Brain microvascular endothelial cell (primary cell): ENCODE data around the gene MYO1G.
A peak's percentile ranks its signal among the peaks of the same experiment; 100 is the strongest.

Experiments used
- DNase-seq: peaks from one replicate; pipeline ENCODE4 v3.0.0-alpha.2; 2020
- H3K27ac ChIP-seq: fragments of 250-450 bp; sonication (Bioruptor Pico); 2 replicates; pipeline ENCODE4 v1.5.1; 2020; ENCODE audit warnings: mild to moderate bottlenecking, moderate library complexity
- H3K27me3 ChIP-seq: fragments of 250-450 bp; sonication (Bioruptor Pico); replicated peaks from 2 replicates; pipeline ENCODE4 v1.5.1; 2020; ENCODE audit warnings: mild to moderate bottlenecking
- H3K36me3 ChIP-seq: fragments of 250-450 bp; sonication (Bioruptor Pico); replicated peaks from 2 replicates; pipeline ENCODE4 v1.5.1; 2020; ENCODE audit warnings: mild to moderate bottlenecking
- H3K4me3 ChIP-seq: 2 replicates; pipeline ENCODE4 v1.5.1; 2011; ENCODE audit warnings: low read depth, mild to moderate bottlenecking, control low read depth, low read length, moderate library complexity
- in situ Hi-C: cut with HindIII; loops from 2 replicates; pipeline ENCODE4 v1.10.0; 2017; ENCODE audit warnings: low sequenced_read_pairs, low pct_ligation_motif_present
- TF ChIP-seq, protein P1 (sequence below): IDR thresholded peaks from 2 replicates; pipeline ENCODE4 v1.5.1; 2011; ENCODE audit warnings: low read depth, mild to moderate bottlenecking, moderate library complexity, low read length, control low read depth, inconsistent platforms; ENCODE audit errors: missing control alignments

Gene MYO1G

DNA sequence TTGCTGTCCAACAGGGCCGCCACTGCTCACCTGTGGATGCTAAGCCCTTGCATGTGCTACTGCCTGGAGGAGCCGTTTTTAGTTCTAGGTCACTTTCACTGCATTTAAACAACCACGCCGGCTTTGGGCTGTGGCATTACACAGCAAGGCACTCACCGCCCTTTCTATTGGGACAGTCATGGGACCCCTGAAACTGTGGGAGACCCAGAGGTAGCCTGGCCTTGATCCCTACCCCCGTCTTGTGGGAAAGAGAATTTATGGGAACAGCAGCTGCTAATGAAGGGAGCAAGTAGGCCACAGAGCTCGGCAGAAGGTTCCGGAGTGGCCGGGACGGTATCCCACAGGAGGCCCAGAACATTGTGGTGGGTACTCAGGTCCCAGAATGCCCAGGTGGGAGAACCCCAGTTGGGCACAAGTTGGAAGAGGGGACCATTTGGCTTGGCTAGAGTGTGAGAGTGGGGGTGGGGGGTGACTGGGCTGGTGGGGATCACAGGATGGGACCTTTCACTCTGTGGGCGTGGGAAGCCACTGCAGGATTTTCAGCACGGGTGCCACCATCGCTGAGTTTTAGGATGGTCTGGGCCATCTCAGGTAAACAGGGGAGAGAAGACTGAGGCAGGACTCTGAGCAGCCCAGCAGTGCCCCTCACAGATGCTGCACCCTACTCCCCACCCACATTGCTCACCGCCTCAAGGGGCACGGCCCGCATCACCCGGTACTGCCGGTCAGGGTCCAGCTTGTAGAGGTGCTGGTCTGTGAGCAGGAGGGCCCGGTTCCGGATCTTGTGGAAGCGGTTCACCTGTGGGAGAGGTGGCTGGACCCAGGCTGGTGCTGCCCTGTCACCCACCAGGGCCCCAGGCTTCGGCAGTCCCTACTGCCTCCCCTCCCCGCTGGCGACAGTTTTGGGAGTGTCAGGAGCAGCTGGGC is 15.2 kb downstream of the MYO1G start:
- no peak for DNase-seq
- no peak overlapping the region for H3K27ac ChIP-seq
- peaks cover 9% of the 10 kb centered on the region for H3K27me3 ChIP-seq
- H3K4me3 ChIP-seq: no peak overlapping the region
- TF ChIP-seq, protein P1, sequence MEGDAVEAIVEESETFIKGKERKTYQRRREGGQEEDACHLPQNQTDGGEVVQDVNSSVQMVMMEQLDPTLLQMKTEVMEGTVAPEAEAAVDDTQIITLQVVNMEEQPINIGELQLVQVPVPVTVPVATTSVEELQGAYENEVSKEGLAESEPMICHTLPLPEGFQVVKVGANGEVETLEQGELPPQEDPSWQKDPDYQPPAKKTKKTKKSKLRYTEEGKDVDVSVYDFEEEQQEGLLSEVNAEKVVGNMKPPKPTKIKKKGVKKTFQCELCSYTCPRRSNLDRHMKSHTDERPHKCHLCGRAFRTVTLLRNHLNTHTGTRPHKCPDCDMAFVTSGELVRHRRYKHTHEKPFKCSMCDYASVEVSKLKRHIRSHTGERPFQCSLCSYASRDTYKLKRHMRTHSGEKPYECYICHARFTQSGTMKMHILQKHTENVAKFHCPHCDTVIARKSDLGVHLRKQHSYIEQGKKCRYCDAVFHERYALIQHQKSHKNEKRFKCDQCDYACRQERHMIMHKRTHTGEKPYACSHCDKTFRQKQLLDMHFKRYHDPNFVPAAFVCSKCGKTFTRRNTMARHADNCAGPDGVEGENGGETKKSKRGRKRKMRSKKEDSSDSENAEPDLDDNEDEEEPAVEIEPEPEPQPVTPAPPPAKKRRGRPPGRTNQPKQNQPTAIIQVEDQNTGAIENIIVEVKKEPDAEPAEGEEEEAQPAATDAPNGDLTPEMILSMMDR: no peak
- in situ Hi-C loops: no loop called here
- no peaks in the 10 kb centered on the region for H3K36me3 ChIP-seq

DNA sequence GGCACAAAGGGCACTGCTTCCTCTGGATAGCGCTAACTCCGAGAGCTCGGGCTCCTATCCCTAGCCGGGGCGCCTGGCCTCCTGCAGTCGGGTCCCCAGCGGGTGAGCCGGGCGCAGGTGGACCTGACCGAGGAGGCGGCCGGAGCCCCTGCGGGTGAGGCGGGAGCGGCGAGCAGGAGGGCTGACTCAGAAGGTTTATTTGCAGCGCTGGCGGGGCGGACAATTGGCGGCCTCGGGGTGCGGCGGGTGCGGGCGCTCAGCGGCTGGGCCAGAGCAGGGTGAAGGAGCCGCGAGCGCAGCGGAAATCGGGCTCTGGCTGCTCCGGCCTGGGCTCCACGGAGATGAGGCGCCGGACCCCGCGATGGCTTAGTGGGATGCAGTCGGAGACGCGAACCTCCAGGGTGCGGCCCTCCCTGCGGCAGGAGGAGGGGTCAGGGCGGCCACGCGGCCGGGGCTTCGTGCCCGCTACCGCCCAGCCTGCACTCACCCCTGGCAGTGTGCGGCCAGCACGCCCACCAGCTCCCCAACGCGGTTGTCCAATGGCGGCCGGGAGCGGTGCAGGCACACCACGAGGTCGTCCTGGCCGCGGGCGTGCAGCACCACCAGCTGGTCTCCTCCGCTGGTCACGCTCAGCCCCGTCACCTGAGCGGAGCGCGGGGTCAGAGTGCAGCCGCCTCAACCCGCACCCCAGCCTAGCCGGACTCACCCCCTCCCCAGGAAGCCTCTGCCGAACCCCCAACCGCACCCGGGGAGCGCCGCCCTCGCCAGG is 16.1 kb downstream of the MYO1G start:
- in situ Hi-C loops: no loop called here
- Histone ChIP-seq H3K4me3 (peak overlapping the region; percentile 50), H3K36me3 (no peaks in the 10 kb centered on the region), H3K27me3 (peaks cover 9% of the 10 kb centered on the region), H3K27ac (no peak overlapping the region)
- TF ChIP-seq, protein P1: peak; percentile 10
- DNase-seq: no peak

DNA sequence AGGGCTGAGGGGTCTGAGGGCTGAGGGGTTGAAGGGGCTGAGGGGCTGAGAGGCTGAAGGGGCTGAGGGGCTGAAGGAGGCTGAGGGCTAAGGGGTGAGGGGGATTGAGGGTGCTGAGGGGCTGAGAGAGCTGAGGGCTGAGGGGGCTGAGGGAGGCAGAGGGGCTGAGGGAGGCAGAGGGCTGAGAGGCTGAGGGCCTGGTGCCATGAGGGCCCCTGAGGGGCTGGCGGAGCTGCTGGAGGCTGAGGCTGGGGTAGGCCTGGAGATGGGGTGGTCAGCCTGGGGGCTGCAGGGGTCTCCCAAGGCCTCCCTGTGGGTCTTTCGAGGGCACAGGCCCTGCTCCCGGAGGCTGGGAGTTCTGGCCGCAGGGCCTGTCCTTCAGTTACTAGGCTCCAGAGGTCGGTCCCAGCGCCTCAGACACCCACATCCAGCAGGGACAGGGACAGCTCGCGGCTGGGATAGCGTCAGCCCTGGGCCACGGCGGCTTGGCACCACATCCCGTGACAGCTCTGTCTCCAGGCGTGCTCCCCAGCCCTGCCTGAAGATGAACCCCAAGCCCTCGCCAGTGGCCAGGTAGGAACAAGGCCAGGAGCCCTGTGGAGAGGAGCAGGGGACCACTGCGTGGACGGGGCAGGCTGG is 16.9 kb downstream of the MYO1G start:
- H3K27ac ChIP-seq: no peak overlapping the region
- in situ Hi-C loops: no loop called here
- no peak for DNase-seq
- H3K4me3 ChIP-seq: no peak overlapping the region
- TF ChIP-seq, protein P1: no peak
- no peaks in the 10 kb centered on the region for H3K36me3 ChIP-seq
- peaks cover 9% of the 10 kb centered on the region for H3K27me3 ChIP-seq

DNA sequence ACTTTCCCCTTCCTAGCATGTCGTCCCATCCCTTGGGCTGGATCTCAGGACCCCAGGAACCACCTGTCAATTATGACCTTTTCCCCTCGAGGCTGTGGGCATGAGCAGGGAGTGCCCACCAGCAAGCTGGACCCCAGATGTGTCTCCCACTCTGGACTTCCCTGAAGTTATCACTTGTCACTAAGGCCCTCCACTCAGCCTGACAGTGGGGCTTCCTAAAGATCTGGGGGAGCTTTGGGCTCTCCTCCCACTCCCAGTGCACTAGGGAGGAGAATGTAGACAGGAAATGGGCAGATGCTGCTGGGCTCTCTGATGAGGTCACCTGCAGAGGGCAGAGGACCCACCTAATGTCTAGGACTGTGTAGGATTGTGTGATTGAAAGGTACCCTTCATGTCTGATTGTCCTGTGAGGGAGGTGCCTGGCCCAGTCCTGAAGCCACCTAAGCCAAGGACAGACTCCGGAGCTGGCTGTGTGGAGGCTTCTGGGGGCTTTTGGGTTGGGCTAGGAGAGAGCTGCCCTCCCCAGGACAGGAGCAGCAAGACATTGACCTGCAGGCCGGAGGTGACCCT is 18.7 kb downstream of the MYO1G start:
- no peak overlapping the region for H3K4me3 ChIP-seq
- H3K36me3 ChIP-seq: no peaks in the 10 kb centered on the region
- DNase-seq: no peak
- H3K27ac ChIP-seq: no peak overlapping the region
- in situ Hi-C loops: no loop called here
- TF ChIP-seq, protein P1: no peak
- peaks cover 9% of the 10 kb centered on the region for H3K27me3 ChIP-seq

DNA sequence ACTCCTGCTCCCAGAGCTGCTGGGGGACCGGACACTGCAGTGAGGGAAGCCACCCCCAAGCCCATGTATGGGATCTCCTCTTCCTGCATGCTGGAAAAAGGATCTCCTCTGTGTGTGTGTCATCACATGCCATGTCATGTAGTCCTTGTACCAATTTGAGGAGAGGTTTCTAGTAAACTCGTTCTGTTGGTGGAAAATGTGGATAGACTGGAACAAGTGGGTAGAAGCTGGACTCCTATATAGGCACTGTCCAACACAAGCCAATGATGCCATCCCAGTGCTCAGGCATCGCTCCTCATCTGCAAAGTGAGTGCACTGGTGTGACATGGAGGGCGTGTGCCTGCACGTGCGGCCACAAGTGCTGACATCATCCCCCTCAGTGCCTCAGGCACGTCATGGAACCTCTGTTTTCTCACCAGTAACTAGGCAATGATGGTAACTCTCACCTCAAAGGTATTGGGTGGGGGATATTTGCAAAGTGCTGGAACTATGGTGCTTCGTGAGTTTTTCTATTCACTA is 19.3 kb downstream of the MYO1G start:
- no peaks in the 10 kb centered on the region for H3K36me3 ChIP-seq
- no peak overlapping the region for H3K4me3 ChIP-seq
- in situ Hi-C loops: no loop called here
- no peak overlapping the region for H3K27ac ChIP-seq
- TF ChIP-seq, protein P1: no peak
- H3K27me3 ChIP-seq: peaks cover 9% of the 10 kb centered on the region
- DNase-seq: no peak
